ENCODE data around the gene OXNAD1. TPM values are rescaled to one million over a fixed set of nuclear protein-coding genes. Genes with fewer than 3 reads are reported as not detected.
A peak's percentile ranks its signal among the peaks of the same experiment; 100 is the strongest.

Gene OXNAD1
- total RNA-seq, 2 experiments from 2014 or later, result 64.0 to 70.4 TPM

DNA sequence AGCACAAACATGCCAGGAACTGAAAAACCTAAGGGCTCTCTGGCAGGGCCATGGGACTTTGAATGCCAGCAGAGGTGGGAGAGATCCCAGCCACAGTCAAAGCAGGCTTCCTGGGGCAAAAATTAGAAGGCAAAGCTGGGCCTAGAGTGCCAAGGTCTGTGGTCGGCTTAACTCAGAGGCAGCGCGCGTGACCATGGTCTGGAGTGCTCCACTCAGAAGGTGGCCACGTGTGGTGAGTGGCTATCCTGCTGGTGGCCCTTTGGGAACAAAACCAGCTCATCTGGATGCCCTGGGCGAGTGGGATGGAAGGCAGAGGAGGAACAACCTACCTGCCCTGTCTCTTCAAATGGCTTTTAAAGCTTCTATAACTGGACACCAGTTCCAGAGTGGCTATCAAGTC is 63.1 kb downstream of the OXNAD1 start:
- Mint-ChIP-seq H3K27ac (no peak overlapping the region), H3K4me3 (no peak overlapping the region), H3K9me3 (peaks cover 14% of the 10 kb centered on the region), H3K36me3 (ENCODE audit: low read depth) (peaks cover 72% of the 10 kb centered on the region), H3K27me3 (no peaks in the 10 kb centered on the region), H3K4me1 (peaks cover 8% of the 10 kb centered on the region)
- ChIA-PET CTCF (interaction anchor here (2.0 kb wide), 1 partner anchor 188 kb away, joined by 4 read pairs; no protein-coding TSS in a partner anchor), POLR2A (no interaction called here)
- DNase-seq, result no peak

DNA sequence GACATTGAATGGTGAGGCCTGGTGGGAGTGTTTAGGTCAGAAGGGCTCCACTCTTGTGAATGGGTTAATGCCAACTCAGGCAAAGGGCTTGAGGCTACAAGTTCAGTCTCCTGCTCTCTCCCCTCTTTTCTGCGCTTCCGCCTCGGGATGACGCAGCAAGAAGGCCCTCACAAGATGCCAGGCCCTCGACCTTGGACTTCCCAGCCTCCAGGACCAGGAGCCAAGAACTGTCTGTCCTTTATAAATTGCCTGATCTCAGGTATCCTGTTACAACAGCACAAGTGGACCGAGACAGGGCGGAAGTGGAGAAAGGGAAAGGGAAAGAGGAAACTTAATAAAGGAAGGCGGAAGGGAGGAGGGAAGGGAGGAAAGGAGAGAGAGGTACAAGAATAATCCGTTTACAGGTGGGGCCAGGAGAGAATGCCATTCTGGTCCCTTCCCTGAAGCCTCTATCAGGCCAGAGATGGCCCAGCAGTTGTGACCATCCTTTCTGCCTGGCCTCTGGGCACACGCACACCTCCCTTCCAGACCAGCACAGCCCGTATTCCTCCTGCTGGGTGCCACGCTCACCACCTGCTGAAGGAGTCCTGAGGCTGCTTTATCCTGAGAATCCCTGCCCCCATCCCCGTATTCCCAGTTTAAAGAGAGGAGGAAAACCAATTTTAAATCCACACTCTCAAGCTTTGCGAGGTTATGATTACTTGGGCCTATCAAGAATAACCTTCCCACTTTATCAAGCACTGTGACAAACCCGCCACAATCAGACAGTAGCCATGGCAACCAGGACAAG is 64.2 kb downstream of the OXNAD1 start:
- H3K4me1 Mint-ChIP-seq, result peaks cover 6% of the 10 kb centered on the region
- H3K36me3 Mint-ChIP-seq (ENCODE audit: low read depth), result peaks cover 70% of the 10 kb centered on the region
- H3K4me3 Mint-ChIP-seq, result no peak overlapping the region
- H3K27me3 Mint-ChIP-seq, result no peaks in the 10 kb centered on the region
- ChIA-PET CTCF (interaction anchor here (0.9 to 2.0 kb wide), 3 partner anchors 11 to 187 kb away, joined by 3 to 4 read pairs (median 3); no protein-coding TSS in a partner anchor), POLR2A (interaction anchor here (0.7 kb wide), 1 partner anchor 1265 kb away, joined by 3 read pairs; no protein-coding TSS in a partner anchor)
- H3K27ac Mint-ChIP-seq, result peak overlapping the region; percentile 50
- H3K9me3 Mint-ChIP-seq, result peaks cover 14% of the 10 kb centered on the region
- no peak for DNase-seq

DNA sequence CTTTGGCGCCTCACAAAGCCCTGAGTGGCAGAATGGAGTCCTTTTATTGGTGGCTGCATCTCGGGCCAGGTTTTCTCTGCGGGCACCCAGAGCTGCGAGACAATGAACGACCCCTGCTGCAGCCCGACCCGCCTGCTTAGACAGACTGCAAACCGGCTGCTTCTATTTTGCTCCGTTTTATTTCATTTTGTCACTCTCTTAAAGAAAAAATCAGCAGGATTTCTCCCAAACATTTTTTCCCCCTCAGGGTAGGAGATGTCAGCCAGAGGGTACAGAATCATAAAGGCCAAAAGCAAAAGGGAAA is 64.8 kb downstream of the OXNAD1 start:
- POLR2A ChIA-PET, result no interaction called here
- CTCF ChIA-PET, result interaction anchor here (0.9 to 2.0 kb wide), 3 partner anchors 11 to 187 kb away, joined by 3 to 4 read pairs (median 3); no protein-coding TSS in a partner anchor
- H3K27me3 Mint-ChIP-seq, result no peaks in the 10 kb centered on the region
- H3K36me3 Mint-ChIP-seq (ENCODE audit: low read depth), result peaks cover 71% of the 10 kb centered on the region
- no peak overlapping the region for H3K4me3 Mint-ChIP-seq
- H3K4me1 Mint-ChIP-seq, result peaks cover 9% of the 10 kb centered on the region
- DNase-seq, result no peak
- H3K9me3 Mint-ChIP-seq, result peaks cover 14% of the 10 kb centered on the region
- peak overlapping the region; percentile 25 for H3K27ac Mint-ChIP-seq

- ChIA-PET CTCF (interaction anchor here (0.9 to 1.3 kb wide), 2 partner anchors 12 to 19 kb away, joined by 3 read pairs; no protein-coding TSS in a partner anchor), POLR2A (no interaction called here)
- DNase-seq, result no peak
- H3K27me3 Mint-ChIP-seq, result no peaks in the 10 kb centered on the region
- no peak overlapping the region for H3K4me3 Mint-ChIP-seq
- H3K4me1 Mint-ChIP-seq, result peaks cover 12% of the 10 kb centered on the region
- H3K9me3 Mint-ChIP-seq, result peaks cover 14% of the 10 kb centered on the region
- no peak overlapping the region for H3K27ac Mint-ChIP-seq
- peaks cover 73% of the 10 kb centered on the region for H3K36me3 Mint-ChIP-seq (ENCODE audit: low read depth)
These were observed 65.3 kb downstream of the OXNAD1 start for GRCh38 chr3:16330351-16330750.

DNA sequence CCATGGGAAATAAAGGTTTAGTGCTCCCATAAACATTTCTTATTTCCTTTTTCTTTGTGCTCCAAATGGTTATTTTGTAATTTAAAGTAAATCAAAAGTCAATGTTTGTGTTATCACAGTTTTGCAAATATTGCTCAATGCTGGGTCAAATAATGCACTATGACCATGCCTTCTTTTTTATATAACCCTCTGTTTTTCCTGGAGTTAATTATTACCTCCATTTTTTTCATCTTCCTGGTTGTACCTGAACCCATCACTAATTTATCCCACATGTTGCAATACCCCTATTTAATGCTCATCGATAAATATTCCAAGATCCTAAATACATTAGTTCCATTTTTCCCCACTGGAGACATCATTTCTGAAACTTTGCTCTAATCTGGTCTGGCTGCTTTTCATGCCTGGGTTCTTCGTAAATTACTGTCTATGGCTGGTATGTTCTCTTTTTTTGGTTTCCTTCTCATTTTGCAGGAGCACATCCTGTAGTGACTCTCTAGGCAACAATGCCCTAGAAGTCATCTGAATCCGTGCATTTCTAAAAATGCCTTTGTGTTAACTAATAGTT is 66.4 kb downstream of the OXNAD1 start:
- H3K9me3 Mint-ChIP-seq, result peaks cover 14% of the 10 kb centered on the region
- peaks cover 78% of the 10 kb centered on the region for H3K36me3 Mint-ChIP-seq (ENCODE audit: low read depth)

GRCh38 chr3:16332904-16333426 is 68.0 kb downstream of the OXNAD1 start:
- DNase-seq, result no peak
- peaks cover 25% of the 10 kb centered on the region for H3K4me1 Mint-ChIP-seq
- POLR2A ChIA-PET, result no interaction called here
- peaks cover 14% of the 10 kb centered on the region for H3K9me3 Mint-ChIP-seq
- no peaks in the 10 kb centered on the region for H3K27me3 Mint-ChIP-seq
- CTCF ChIA-PET, result interaction anchor here (1.1 to 1.5 kb wide), 5 partner anchors 8 to 64 kb away, joined by 3 to 6 read pairs (median 3); no protein-coding TSS in a partner anchor
- peaks cover 74% of the 10 kb centered on the region for H3K36me3 Mint-ChIP-seq (ENCODE audit: low read depth)
- H3K4me3 Mint-ChIP-seq, result no peak overlapping the region
- H3K27ac Mint-ChIP-seq, result no peak overlapping the region

More for the DNA sequence above, 66.4 kb downstream of the OXNAD1 start:
- ChIA-PET CTCF (no interaction called here), POLR2A (no interaction called here)
- peaks cover 14% of the 10 kb centered on the region for H3K4me1 Mint-ChIP-seq
- no peak for DNase-seq
- H3K4me3 Mint-ChIP-seq, result no peak overlapping the region
- H3K27ac Mint-ChIP-seq, result no peak overlapping the region
- no peaks in the 10 kb centered on the region for H3K27me3 Mint-ChIP-seq

- POLR2A ChIA-PET, result no interaction called here
- no peak for DNase-seq
- H3K9me3 Mint-ChIP-seq, result peaks cover 14% of the 10 kb centered on the region
- H3K27ac Mint-ChIP-seq, result peak overlapping the region; percentile 10
- H3K4me1 Mint-ChIP-seq, result peaks cover 44% of the 10 kb centered on the region
- CTCF ChIA-PET, result interaction anchor here (1.4 kb wide), 1 partner anchor 16 kb away, joined by 5 read pairs; no protein-coding TSS in a partner anchor
- H3K4me3 Mint-ChIP-seq, result no peak overlapping the region
- H3K27me3 Mint-ChIP-seq, result no peaks in the 10 kb centered on the region
- H3K36me3 Mint-ChIP-seq (ENCODE audit: low read depth), result peaks cover 77% of the 10 kb centered on the region
These were observed 69.9 kb downstream of the OXNAD1 start for GRCh38 chr3:16334909-16335308.

- peak overlapping the region; percentile 56 for H3K27ac Mint-ChIP-seq
These were observed 70.3 kb downstream of the OXNAD1 start for GRCh38 chr3:16335333-16335732.

DNA sequence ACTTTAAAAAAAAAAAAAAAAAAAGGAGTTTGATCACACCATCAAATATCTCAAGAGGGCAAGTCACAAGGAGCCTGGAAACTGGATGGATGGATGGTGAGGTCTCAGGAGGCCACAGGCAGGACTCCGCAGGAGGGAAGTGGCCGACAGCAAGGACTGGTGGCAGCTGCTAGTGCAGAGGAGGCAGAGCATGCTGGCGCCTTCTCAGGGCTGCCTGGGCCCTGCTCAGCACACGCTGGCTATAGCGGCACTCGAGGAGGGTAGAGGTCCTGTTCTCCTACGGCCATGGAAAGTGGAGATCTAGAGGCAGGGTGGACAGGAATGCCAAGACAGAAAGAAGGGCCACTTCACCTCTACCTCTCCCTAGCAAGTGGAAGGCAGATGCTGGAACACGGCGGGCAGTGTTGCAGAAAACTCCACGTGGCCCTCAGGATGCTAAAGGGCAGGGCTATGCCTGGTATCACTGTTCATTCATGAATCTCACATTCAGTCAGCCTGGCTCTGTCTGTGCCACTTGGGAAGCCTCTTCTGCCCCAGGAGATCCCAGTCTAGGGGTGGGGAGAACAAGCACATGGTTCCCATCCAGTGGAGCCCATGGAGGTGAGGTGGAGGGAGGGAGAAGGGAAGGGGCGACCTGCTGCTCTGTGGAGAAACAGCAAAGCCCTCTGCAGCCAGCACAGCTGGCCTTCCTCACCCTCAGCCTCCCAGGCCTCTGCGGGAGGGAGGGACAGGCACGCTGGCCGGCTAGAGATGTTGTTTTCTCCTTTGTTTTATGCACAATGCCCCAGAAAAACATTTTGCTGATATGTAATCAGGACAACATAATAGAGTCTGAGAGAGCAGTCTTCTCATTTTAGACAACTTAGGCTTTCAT is 71.0 kb downstream of the OXNAD1 start:
- no peak for DNase-seq
- peaks cover 75% of the 10 kb centered on the region for H3K36me3 Mint-ChIP-seq (ENCODE audit: low read depth)
- peaks cover 49% of the 10 kb centered on the region for H3K4me1 Mint-ChIP-seq
- ChIA-PET CTCF (interaction anchor here (0.7 to 1.4 kb wide), 4 partner anchors 13 to 46 kb away, joined by 3 to 5 read pairs (median 4); no protein-coding TSS in a partner anchor), POLR2A (no interaction called here)
- H3K27me3 Mint-ChIP-seq, result no peaks in the 10 kb centered on the region
- H3K27ac Mint-ChIP-seq, result peak overlapping the region; percentile 56
- H3K9me3 Mint-ChIP-seq, result peaks cover 10% of the 10 kb centered on the region
- no peak overlapping the region for H3K4me3 Mint-ChIP-seq

More at GRCh38 chr3:16335333-16335732, 70.3 kb downstream of the OXNAD1 start:
- Mint-ChIP-seq H3K4me3 (no peak overlapping the region), H3K4me1 (peaks cover 49% of the 10 kb centered on the region), H3K27me3 (no peaks in the 10 kb centered on the region), H3K36me3 (ENCODE audit: low read depth) (peaks cover 76% of the 10 kb centered on the region), H3K9me3 (peaks cover 12% of the 10 kb centered on the region)
- ChIA-PET POLR2A (no interaction called here), CTCF (interaction anchor here (1.4 kb wide), 1 partner anchor 16 kb away, joined by 5 read pairs; no protein-coding TSS in a partner anchor)
- no peak for DNase-seq

- no peak overlapping the region for H3K4me3 Mint-ChIP-seq
- H3K4me1 Mint-ChIP-seq, result peaks cover 49% of the 10 kb centered on the region
- H3K27ac Mint-ChIP-seq, result peak overlapping the region; percentile 82
These were observed 71.8 kb downstream of the OXNAD1 start for GRCh38 chr3:16336825-16337224.

GRCh38 chr3:16337856-16338540 is 73.0 kb downstream of the OXNAD1 start:
- Mint-ChIP-seq H3K4me3 (peak overlapping the region; percentile 5), H3K36me3 (ENCODE audit: low read depth) (peaks cover 66% of the 10 kb centered on the region), H3K27me3 (no peaks in the 10 kb centered on the region), H3K9me3 (no peaks in the 10 kb centered on the region), H3K27ac (peak overlapping the region; percentile 82), H3K4me1 (peaks cover 47% of the 10 kb centered on the region)
- ChIA-PET POLR2A (no interaction called here), CTCF (interaction anchor here (0.6 to 2.2 kb wide), 6 partner anchors 12 to 877 kb away, joined by 3 to 8 read pairs (median 4); no protein-coding TSS in a partner anchor)
- peak; percentile 69 for DNase-seq

More at GRCh38 chr3:16336825-16337224, 71.8 kb downstream of the OXNAD1 start:
- H3K27me3 Mint-ChIP-seq, result no peaks in the 10 kb centered on the region
- ChIA-PET CTCF (interaction anchor here (0.7 to 2.2 kb wide), 4 partner anchors 11 to 47 kb away, joined by 3 to 8 read pairs (median 4); no protein-coding TSS in a partner anchor), POLR2A (interaction anchor here (0.8 kb wide), 1 partner anchor 112 kb away, joined by 3 read pairs; no protein-coding TSS in a partner anchor)
- DNase-seq, result no peak
- H3K36me3 Mint-ChIP-seq (ENCODE audit: low read depth), result peaks cover 70% of the 10 kb centered on the region
- H3K9me3 Mint-ChIP-seq, result peaks cover 5% of the 10 kb centered on the region
